Activated naive CD8-positive, alpha-beta T cell treated with anti-CD3 and anti-CD28 coated beads for 36 hours (primary cell): ENCODE results near the gene ELOVL6. TPM values are rescaled to one million over a fixed set of nuclear protein-coding genes. Genes with fewer than 3 reads are reported as not detected.
"Not testable (repeated sequence)": the region's sequence is repeated elsewhere in the genome, so short reads cannot be mapped to it uniquely, and the experiment has no call there.

ENCODE experiments used
- DNase-seq: peaks from one replicate; pipeline ENCODE4 v3.0.0; 2021
- H3K27ac Mint-ChIP-seq: one replicate; pipeline ENCODE4 v1.8.0; 2022; ENCODE audit warnings: mild to moderate bottlenecking, moderate library complexity, mixed read lengths
- H3K27me3 Mint-ChIP-seq: one replicate; pipeline ENCODE4 v1.8.0; 2022; ENCODE audit warnings: mild to moderate bottlenecking, mixed read lengths
- H3K36me3 Mint-ChIP-seq: one replicate; pipeline ENCODE4 v1.8.0; 2021; ENCODE audit warnings: mild to moderate bottlenecking, mixed read lengths
- H3K4me1 Mint-ChIP-seq: one replicate; pipeline ENCODE4 v1.8.0; 2021; ENCODE audit warnings: mixed read lengths
- H3K4me3 Mint-ChIP-seq: one replicate; pipeline ENCODE4 v1.8.0; 2022; ENCODE audit warnings: mild to moderate bottlenecking, moderate library complexity, mixed read lengths
- H3K9me3 Mint-ChIP-seq: one replicate; pipeline ENCODE4 v1.8.0; 2022; ENCODE audit warnings: mixed read lengths
- total RNA-seq, 2 experiments: library from RNA; stranded (reverse); gene quantifications; one replicate each; pipeline ENCODE4 v1.2.3, GENCODE V29; 2021

The ELOVL6 gene
- total RNA-seq, 2 experiments from 2014 or later, result 8.4 to 13.3 TPM

DNA sequence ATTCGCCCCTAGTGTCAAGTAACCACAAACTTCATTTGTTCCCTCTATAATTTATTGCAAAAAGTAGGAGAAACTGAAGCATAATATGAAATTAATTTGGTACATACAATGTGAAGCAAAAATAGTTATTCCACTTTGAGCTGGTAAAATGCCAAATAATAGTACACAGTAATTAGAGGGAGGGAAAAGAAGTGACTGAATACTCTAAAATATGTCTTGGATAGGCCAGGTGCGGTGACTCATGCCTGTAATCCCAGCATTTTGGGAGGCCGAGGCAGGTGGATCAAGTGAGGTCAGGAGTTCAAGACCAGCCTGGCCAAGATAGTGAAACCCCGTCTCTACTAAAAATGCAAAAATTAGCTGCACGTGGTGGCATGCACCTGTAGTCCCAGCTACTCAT is 41.2 kb downstream of the ELOVL6 start:
- H3K27me3 Mint-ChIP-seq, H3K9me3 Mint-ChIP-seq, H3K27ac Mint-ChIP-seq, H3K36me3 Mint-ChIP-seq, H3K4me3 Mint-ChIP-seq, H3K4me1 Mint-ChIP-seq, DNase-seq: not testable (repeated sequence)

- Mint-ChIP-seq H3K27me3 (no peaks in the 10 kb centered on the region), H3K36me3 (no peaks in the 10 kb centered on the region), H3K9me3 (no peaks in the 10 kb centered on the region), H3K4me3 (no peak overlapping the region), H3K27ac (no peak overlapping the region), H3K4me1 (no peaks in the 10 kb centered on the region)
- no peak for DNase-seq
Observed at GRCh38 chr4:110156442-110156841, 42.0 kb downstream of the ELOVL6 start.

DNA sequence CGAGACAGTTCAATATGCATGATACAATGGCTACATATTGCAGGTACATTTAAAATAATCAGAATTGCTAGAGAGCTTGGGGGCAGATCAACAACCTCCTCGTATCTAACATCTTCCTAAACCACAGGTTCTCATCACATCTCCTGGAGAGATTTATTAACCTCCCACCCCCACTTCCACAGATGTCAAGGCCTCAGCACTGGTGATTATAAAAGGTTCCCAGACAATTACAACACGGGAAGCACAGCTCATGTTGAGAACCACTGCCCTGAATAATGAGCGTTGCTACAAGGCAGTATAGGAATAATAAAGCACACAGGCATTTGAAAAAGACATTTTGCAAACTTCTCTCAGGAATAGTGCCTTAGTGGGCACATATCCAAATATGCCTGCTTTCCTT is 42.8 kb downstream of the ELOVL6 start:
- Mint-ChIP-seq H3K4me3 (no peak overlapping the region), H3K27me3 (no peaks in the 10 kb centered on the region), H3K27ac (no peak overlapping the region), H3K36me3 (no peaks in the 10 kb centered on the region), H3K4me1 (no peaks in the 10 kb centered on the region), H3K9me3 (no peaks in the 10 kb centered on the region)
- no peak for DNase-seq

DNA sequence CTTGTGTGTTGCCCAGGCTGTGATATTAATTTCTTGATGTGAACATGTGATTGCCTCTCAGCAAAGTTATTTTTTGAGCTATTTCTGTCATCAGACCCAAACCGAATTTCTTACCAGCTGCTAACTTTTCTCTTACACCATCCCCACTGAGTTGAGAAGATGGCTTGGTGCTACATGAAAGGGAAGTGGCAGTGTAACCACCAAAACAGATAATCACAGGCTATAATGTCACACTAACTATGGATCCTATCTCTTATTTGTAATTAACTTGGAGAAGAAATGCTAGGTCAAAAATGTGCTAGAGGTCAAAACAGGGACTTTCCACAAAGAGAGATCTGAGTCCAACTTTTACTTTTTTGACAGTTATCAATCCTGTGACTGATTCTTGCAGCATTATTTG is 43.8 kb downstream of the ELOVL6 start:
- H3K9me3 Mint-ChIP-seq, result no peaks in the 10 kb centered on the region
- H3K27me3 Mint-ChIP-seq, result no peaks in the 10 kb centered on the region
- H3K4me3 Mint-ChIP-seq, result no peak overlapping the region
- H3K36me3 Mint-ChIP-seq, result no peaks in the 10 kb centered on the region
- no peak overlapping the region for H3K27ac Mint-ChIP-seq
- H3K4me1 Mint-ChIP-seq, result no peaks in the 10 kb centered on the region
- DNase-seq, result no peak

DNA sequence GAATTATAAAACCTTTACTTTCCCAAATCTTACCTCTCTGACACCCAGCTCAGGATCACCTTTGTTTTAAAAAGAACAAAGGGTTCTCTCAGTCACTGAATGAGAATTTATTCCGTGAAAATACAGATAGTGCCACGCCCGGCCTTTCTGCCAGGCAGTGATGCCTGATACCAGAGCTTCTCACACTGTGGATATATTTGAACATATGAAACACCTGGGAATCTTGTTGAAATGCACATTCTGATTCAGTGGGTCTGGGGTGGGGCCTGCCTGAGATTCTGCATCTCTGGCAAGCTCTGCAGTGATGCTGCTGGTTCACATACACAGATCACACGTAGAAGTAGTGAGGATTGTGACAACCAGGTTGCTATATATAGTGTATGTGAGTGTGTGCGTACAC is 46.0 kb downstream of the ELOVL6 start:
- Mint-ChIP-seq H3K4me1 (no peaks in the 10 kb centered on the region), H3K36me3 (no peaks in the 10 kb centered on the region), H3K27ac (no peak overlapping the region), H3K27me3 (no peaks in the 10 kb centered on the region), H3K4me3 (no peak overlapping the region), H3K9me3 (no peaks in the 10 kb centered on the region)
- no peak for DNase-seq

GRCh38 chr4:110149089-110149488 is 49.3 kb downstream of the ELOVL6 start:
- H3K4me1 Mint-ChIP-seq, result no peaks in the 10 kb centered on the region
- H3K36me3 Mint-ChIP-seq, result peaks cover 4% of the 10 kb centered on the region
- no peak overlapping the region for H3K27ac Mint-ChIP-seq
- DNase-seq, result no peak
- H3K9me3 Mint-ChIP-seq, result peaks cover 1% of the 10 kb centered on the region
- H3K4me3 Mint-ChIP-seq, result no peak overlapping the region
- H3K27me3 Mint-ChIP-seq, result no peaks in the 10 kb centered on the region

DNA sequence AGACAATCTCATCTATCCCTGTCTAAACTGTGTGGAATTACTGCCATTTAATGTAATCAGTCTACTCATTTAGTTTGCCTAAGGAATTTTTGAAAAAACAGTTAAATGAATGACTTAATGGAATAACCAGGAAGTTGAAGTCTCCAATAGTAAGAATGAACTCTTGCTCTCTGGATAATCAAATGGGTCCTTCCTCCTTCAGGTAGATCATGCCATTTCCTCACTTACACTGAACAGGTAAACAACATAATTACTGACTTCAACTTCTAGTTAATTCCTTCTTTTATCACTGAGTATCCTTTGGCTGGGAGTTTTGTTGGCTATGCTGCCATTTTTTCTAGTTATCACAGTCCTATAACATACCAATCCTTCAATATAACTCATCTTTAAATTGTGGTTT is 56.0 kb downstream of the ELOVL6 start:
- no peak for DNase-seq
- H3K27ac Mint-ChIP-seq, result no peak overlapping the region
- no peaks in the 10 kb centered on the region for H3K27me3 Mint-ChIP-seq
- H3K4me1 Mint-ChIP-seq, result no peaks in the 10 kb centered on the region
- H3K36me3 Mint-ChIP-seq, result peaks cover 4% of the 10 kb centered on the region
- H3K9me3 Mint-ChIP-seq, result peaks cover 1% of the 10 kb centered on the region
- H3K4me3 Mint-ChIP-seq, result no peak overlapping the region

GRCh38 chr4:110139815-110140214 is 58.6 kb downstream of the ELOVL6 start:
- no peak for DNase-seq
- H3K9me3 Mint-ChIP-seq, result no peaks in the 10 kb centered on the region
- H3K36me3 Mint-ChIP-seq, result no peaks in the 10 kb centered on the region
- H3K4me3 Mint-ChIP-seq, result no peak overlapping the region
- H3K27ac Mint-ChIP-seq, result no peak overlapping the region
- H3K4me1 Mint-ChIP-seq, result no peaks in the 10 kb centered on the region
- no peaks in the 10 kb centered on the region for H3K27me3 Mint-ChIP-seq

- H3K4me3 Mint-ChIP-seq, result no peak overlapping the region
- no peak overlapping the region for H3K27ac Mint-ChIP-seq
- H3K4me1 Mint-ChIP-seq, result no peaks in the 10 kb centered on the region
- H3K36me3 Mint-ChIP-seq, result no peaks in the 10 kb centered on the region
- no peaks in the 10 kb centered on the region for H3K27me3 Mint-ChIP-seq
- no peak for DNase-seq
- H3K9me3 Mint-ChIP-seq, result no peaks in the 10 kb centered on the region
Observed at GRCh38 chr4:110139111-110139510, 59.3 kb downstream of the ELOVL6 start.

DNA sequence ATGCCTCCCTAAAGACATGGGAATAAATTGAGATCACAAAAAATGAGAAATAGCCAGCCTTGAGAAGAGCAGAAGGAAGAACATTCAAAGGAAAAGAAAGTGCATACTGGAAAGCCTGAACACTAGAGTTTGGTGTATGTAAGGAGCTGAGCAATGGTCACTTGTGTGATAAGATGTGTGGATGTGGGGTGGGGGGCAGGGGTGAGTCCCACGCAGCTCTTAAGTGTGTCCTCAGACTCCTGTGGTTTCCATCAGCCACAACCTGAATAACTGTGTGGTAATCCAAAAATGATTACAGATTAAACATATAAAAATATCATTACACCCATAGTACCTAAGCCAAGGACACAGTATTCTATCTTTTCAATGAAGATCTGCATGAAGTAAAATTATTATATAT is 59.9 kb downstream of the ELOVL6 start:
- Mint-ChIP-seq H3K4me1 (no peaks in the 10 kb centered on the region), H3K9me3 (no peaks in the 10 kb centered on the region), H3K36me3 (no peaks in the 10 kb centered on the region)

GRCh38 chr4:110137829-110138228 is 60.6 kb downstream of the ELOVL6 start:
- Mint-ChIP-seq H3K27me3 (no peaks in the 10 kb centered on the region), H3K4me3 (no peak overlapping the region), H3K4me1 (no peaks in the 10 kb centered on the region), H3K9me3 (no peaks in the 10 kb centered on the region), H3K36me3 (no peaks in the 10 kb centered on the region), H3K27ac (no peak overlapping the region)
- no peak for DNase-seq

More for the DNA sequence above, 59.9 kb downstream of the ELOVL6 start:
- Mint-ChIP-seq H3K27ac (no peak overlapping the region), H3K4me3 (no peak overlapping the region), H3K27me3 (no peaks in the 10 kb centered on the region)
- no peak for DNase-seq

- no peaks in the 10 kb centered on the region for H3K27me3 Mint-ChIP-seq
- H3K36me3 Mint-ChIP-seq, result no peaks in the 10 kb centered on the region
- no peaks in the 10 kb centered on the region for H3K9me3 Mint-ChIP-seq
- H3K4me3 Mint-ChIP-seq, result no peak overlapping the region
- DNase-seq, result no peak
- no peak overlapping the region for H3K27ac Mint-ChIP-seq
- no peaks in the 10 kb centered on the region for H3K4me1 Mint-ChIP-seq
Observed at GRCh38 chr4:110135523-110135922, 62.9 kb downstream of the ELOVL6 start.

DNA sequence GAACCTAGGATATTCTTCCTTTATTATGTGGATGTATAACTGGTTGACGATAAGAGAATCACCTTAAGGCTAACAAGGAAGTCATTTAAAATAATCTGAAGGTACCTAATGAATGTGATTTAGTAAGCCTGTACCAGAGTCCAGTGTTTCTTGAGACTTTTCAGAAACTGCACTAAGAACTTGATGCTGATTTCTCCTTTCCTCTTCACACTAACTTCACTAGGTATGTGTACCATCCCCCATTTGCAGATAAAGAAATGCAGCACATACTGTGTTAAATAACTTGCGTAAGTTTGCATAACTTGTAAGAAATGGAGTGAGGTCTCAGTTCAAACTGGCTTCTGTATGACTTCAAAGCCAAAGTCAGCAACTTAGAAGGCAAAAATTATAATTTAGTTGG is 63.3 kb downstream of the ELOVL6 start:
- Mint-ChIP-seq H3K9me3 (no peaks in the 10 kb centered on the region), H3K27ac (no peak overlapping the region), H3K27me3 (no peaks in the 10 kb centered on the region), H3K4me3 (no peak overlapping the region), H3K36me3 (no peaks in the 10 kb centered on the region), H3K4me1 (no peaks in the 10 kb centered on the region)
- no peak for DNase-seq

- no peak overlapping the region for H3K4me3 Mint-ChIP-seq
- H3K27ac Mint-ChIP-seq, result no peak overlapping the region
- H3K27me3 Mint-ChIP-seq, result no peaks in the 10 kb centered on the region
- no peaks in the 10 kb centered on the region for H3K4me1 Mint-ChIP-seq
- H3K36me3 Mint-ChIP-seq, result no peaks in the 10 kb centered on the region
- H3K9me3 Mint-ChIP-seq, result no peaks in the 10 kb centered on the region
- no peak for DNase-seq
Observed at GRCh38 chr4:110134269-110134869, 64.0 kb downstream of the ELOVL6 start.

DNA sequence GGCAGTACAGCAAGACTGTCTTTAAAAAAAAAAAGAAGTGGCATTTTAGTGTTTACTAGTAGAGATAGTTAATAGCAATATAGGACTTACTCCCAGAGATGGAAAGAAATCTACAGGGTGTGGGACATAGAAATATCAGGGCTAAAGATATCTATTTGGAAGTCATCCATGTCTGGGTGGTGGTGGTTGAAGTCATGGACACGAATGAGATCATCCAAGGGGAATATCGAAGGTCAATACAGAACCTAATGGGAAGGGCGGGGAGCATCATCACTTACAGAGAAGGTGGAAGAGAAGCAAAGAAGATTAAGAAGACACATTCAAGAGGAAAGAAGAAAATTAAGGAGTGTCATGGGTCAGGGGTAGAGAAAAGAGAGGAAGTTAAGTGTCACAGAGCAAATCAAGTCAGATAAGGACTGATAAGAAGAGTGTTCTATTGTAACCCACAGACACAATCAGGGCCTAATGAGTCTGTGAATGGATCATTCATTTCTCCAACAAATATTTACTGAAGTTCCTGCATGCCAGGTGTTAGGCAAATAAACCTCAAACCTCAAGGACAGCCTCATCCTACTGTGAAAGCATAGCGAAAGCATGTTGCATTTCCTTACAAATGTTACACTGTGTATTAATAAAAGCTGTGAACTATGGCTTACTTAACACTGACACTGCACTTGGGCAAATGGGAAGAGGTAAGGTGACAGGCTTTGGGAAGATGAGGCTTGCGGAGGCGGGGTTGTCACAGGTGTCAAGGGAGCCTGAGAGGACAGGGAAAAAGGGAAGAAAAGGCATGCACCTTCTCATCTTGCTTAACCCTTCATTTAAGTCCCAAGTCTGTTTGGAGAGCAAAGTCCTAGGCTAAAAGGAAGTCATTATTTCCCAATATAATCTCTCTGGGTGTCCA is 65.3 kb downstream of the ELOVL6 start:
- Mint-ChIP-seq H3K4me1 (no peaks in the 10 kb centered on the region), H3K36me3 (peaks cover 2% of the 10 kb centered on the region), H3K27me3 (no peaks in the 10 kb centered on the region), H3K4me3 (no peak overlapping the region), H3K9me3 (no peaks in the 10 kb centered on the region), H3K27ac (no peak overlapping the region)
- DNase-seq, result no peak

GRCh38 chr4:110131916-110132315 is 66.5 kb downstream of the ELOVL6 start:
- Mint-ChIP-seq H3K27me3 (no peaks in the 10 kb centered on the region), H3K9me3 (no peaks in the 10 kb centered on the region), H3K36me3 (peaks cover 2% of the 10 kb centered on the region), H3K27ac (no peak overlapping the region), H3K4me1 (no peaks in the 10 kb centered on the region), H3K4me3 (no peak overlapping the region)
- no peak for DNase-seq
